Measurements from ENCODE around the gene COL23A1. TPM values are rescaled to one million over a fixed set of nuclear protein-coding genes. Genes with fewer than 3 reads are reported as not detected.

Gene COL23A1
- polyA plus RNA-seq, 5 donors = 4.8 to 9.4 (median 8.2) TPM

- no peak for DNase-seq
These were observed 165.4 kb downstream of the COL23A1 start for GRCh38 chr5:178424810-178425177.

- no peak for DNase-seq
These were observed 166.0 kb downstream of the COL23A1 start for GRCh38 chr5:178423901-178424809.

GRCh38 chr5:178423431-178423830 is 166.8 kb downstream of the COL23A1 start:
- no peak for DNase-seq

- DNase-seq = no peak
These were observed 167.8 kb downstream of the COL23A1 start for GRCh38 chr5:178422400-178422775.

- DNase-seq = no peak
These were observed 168.3 kb downstream of the COL23A1 start for GRCh38 chr5:178421699-178422399.

- no peak for DNase-seq
These were observed 169.1 kb downstream of the COL23A1 start for GRCh38 chr5:178421128-178421527.

- DNase-seq = no peak
These were observed 169.8 kb downstream of the COL23A1 start for GRCh38 chr5:178420354-178420781.

- DNase-seq = no peak
These were observed 170.5 kb downstream of the COL23A1 start for GRCh38 chr5:178419651-178420050.

GRCh38 chr5:178419196-178419595 is 171.0 kb downstream of the COL23A1 start:
- DNase-seq = no peak

GRCh38 chr5:178418471-178419010 is 171.7 kb downstream of the COL23A1 start:
- no peak for DNase-seq

GRCh38 chr5:178418031-178418430 is 172.2 kb downstream of the COL23A1 start:
- no peak for DNase-seq

GRCh38 chr5:178417391-178417811 is 172.8 kb downstream of the COL23A1 start:
- DNase-seq = no peak

- no peak for DNase-seq
These were observed 173.3 kb downstream of the COL23A1 start for GRCh38 chr5:178416919-178417318.

- no peak for DNase-seq
These were observed 173.8 kb downstream of the COL23A1 start for GRCh38 chr5:178416206-178416882.

- no peak for DNase-seq
These were observed 174.8 kb downstream of the COL23A1 start for GRCh38 chr5:178415353-178415752.

GRCh38 chr5:178413988-178414387 is 176.2 kb downstream of the COL23A1 start:
- no peak for DNase-seq

GRCh38 chr5:178411083-178411482 is 179.1 kb downstream of the COL23A1 start:
- no peak for DNase-seq

- no peak for DNase-seq
These were observed 182.5 kb downstream of the COL23A1 start for GRCh38 chr5:178407646-178408045.

- no peak for DNase-seq
These were observed 185.2 kb downstream of the COL23A1 start for GRCh38 chr5:178404987-178405386.

GRCh38 chr5:178403956-178404600 is 186.1 kb downstream of the COL23A1 start:
- no peak for DNase-seq

GRCh38 chr5:178403351-178403750 is 186.8 kb downstream of the COL23A1 start:
- DNase-seq = no peak

GRCh38 chr5:178399701-178400095 is 190.5 kb downstream of the COL23A1 start:
- no peak for DNase-seq
